GM19468 (cell line): ENCODE data around the gene TJP3.
"Not testable (repeated sequence)": the region's sequence is repeated elsewhere in the genome, so short reads cannot be mapped to it uniquely, and the experiment has no call there.

ENCODE experiments used
- ATAC-seq: cut with Tn5 transposase; IDR thresholded peaks from one replicate; pipeline ENCODE4 v1.9.1; 2021; ENCODE audit warnings: mild to moderate bottlenecking, moderate library complexity, moderate number of reproducible peaks; ENCODE audit not compliant: unreplicated experiment; ENCODE audit errors: extremely low read depth

Gene TJP3

GRCh38 chr19:3708207-3708931, at the start of gene TJP3:
Gene TJP3 (plus strand): TSS chr19:3708384. CDS start chr19:3728433, 20,049 bp downstream.
- ATAC-seq: no peak

- no peak for ATAC-seq
Observed at GRCh38 chr19:3658870-3659745, 49.1 kb upstream of the TJP3 start.

- no peak for ATAC-seq
Observed at GRCh38 chr19:3659746-3660112, 48.5 kb upstream of the TJP3 start.

- ATAC-seq: no peak
Observed at GRCh38 chr19:3660493-3661219, 47.5 kb upstream of the TJP3 start.

GRCh38 chr19:3661284-3662238, 46.6 kb upstream of the TJP3 start:
- no peak for ATAC-seq

- no peak for ATAC-seq
Observed at GRCh38 chr19:3663838-3664237, 44.3 kb upstream of the TJP3 start.

- no peak for ATAC-seq
Observed at GRCh38 chr19:3664879-3665642, 43.1 kb upstream of the TJP3 start.

GRCh38 chr19:3665681-3666544, 42.3 kb upstream of the TJP3 start:
- no peak for ATAC-seq

GRCh38 chr19:3666545-3666856, 41.7 kb upstream of the TJP3 start:
- not testable (repeated sequence) for ATAC-seq

- no peak for ATAC-seq
Observed at GRCh38 chr19:3667037-3667638, 41.0 kb upstream of the TJP3 start.

- ATAC-seq: no peak
Observed at GRCh38 chr19:3667766-3668165, 40.4 kb upstream of the TJP3 start.

GRCh38 chr19:3668331-3669081, 39.7 kb upstream of the TJP3 start:
- ATAC-seq: no peak

GRCh38 chr19:3669082-3669946, 38.9 kb upstream of the TJP3 start:
- no peak for ATAC-seq

GRCh38 chr19:3669947-3670795, 38.0 kb upstream of the TJP3 start:
- ATAC-seq: no peak
